BJ (cell line): ENCODE results near the gene SBF1. TPM values are rescaled to one million over a fixed set of nuclear protein-coding genes. Genes with fewer than 3 reads are reported as not detected.
A peak's percentile ranks its signal among the peaks of the same experiment; 100 is the strongest.

Source experiments
- CTCF ChIA-PET: fragments of 350-600 bp; formaldehyde crosslinking; extraction: SDS; loops from one replicate; lab custom pipeline; 2021; ENCODE audit warnings: antibody characterized with exemption, inconsistent platforms; lab: Yijun Ruan, JAX
- POLR2A ChIA-PET: fragments of 300-600 bp; sonication (Branson Sonifier 250); formaldehyde crosslinking; extraction: SDS; loops from one replicate; lab custom pipeline; 2021; ENCODE audit warnings: antibody characterized with exemption; lab: Charles Lee
- DNase-seq: peaks from one replicate; pipeline ENCODE4 v3.0.0-alpha.2; 2011; ENCODE audit warnings: low read depth
- H3K27me3 ChIP-seq: 2 replicates; pipeline ENCODE4 v1.6.0; 2011; ENCODE audit warnings: low read length; ENCODE audit not compliant: control insufficient read depth, insufficient read depth
- H3K36me3 ChIP-seq: 2 replicates; pipeline ENCODE4 v1.5.1; 2011; ENCODE audit warnings: low read length; ENCODE audit not compliant: control insufficient read depth, insufficient read depth
- H3K4me3 ChIP-seq: 2 replicates; pipeline ENCODE4 v1.5.1; 2011; ENCODE audit warnings: low read depth, mild to moderate bottlenecking, control low read depth, low read length
- CTCF ChIP-seq: IDR thresholded peaks from 2 replicates; pipeline ENCODE4 v1.5.1; 2011; ENCODE audit warnings: low read depth, mild to moderate bottlenecking, control low read depth, inconsistent platforms, low read length, moderate library complexity; ENCODE audit not compliant: insufficient read depth
- polyA plus RNA-seq: library from polyadenylated mRNA; depleted of rRNA; stranded (reverse); fragments of >200 nt; gene quantifications from 2 replicates; pipeline ENCODE4 v1.2.3, GENCODE V29; 2011

Gene SBF1
- polyA plus RNA-seq, 1 experiment: 34.7 TPM

DNA sequence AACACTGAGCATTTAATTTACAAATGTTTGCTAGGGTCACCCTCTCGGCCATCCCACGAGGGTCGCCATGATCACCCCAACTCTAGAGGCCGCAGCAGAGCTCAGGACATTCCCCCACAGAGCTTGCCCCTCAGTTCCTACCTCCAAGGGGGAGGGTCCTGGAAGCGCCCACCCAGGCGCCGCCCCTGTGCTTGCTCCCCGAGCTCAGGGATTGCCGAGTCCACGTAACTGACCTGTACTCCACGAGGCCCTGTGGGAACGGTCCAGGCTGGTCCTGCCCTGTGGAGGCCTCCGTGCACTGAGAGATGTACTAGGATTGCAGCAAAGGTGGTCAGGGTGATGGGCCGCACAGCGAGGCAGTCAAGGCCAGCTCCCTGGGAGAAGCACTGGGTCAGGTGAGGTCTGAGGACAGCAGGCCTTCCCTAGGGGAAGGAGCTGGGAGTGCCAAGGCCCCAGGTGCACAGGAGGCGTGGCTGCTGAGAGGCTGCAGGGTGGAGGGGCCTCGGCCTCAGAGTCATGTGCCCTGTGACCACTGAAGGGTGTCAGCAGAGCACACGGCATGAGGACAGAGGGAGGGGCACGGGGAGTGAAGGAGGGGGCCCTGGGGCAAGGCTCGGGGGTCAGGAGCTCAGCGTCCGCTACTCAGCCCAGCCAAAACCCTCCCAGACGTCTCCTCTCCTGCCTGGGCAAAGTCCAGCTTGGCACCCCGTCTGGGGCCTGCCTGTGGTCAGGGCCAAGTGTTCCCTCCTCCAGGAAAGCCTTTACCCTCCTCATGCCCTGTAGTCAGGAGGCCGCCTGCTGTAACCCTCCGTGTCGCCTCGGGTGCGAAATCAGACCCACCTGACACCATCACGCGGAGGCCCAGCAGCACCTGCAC is 9.4 kb upstream of the SBF1 start:
- POLR2A ChIA-PET: interaction anchor here (0.6 to 0.8 kb wide), 2 partner anchors 10 to 207 kb away, joined by 3 read pairs; no protein-coding TSS in a partner anchor

DNA sequence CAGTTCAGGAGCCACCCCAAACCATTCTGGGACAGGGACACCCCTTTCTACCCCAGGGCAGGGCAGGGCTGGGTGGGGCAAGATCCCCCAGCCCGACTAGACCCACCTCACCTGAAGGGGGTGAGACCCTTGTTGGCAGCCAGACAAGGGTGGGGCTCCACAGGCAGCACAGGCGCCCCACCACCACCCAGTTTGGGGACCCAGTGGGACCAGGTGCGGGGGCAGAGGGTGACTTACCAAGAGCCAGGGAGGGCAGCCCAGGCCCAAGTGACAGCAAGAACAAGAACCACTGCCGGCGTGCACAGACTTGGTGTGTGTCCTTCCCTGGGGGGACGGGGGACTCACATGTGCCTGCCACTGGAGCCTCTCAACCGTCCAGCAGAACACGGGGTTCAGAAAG is 8.7 kb upstream of the SBF1 start:
- Histone ChIP-seq H3K36me3 (peaks cover 8% of the 10 kb centered on the region; the same call in 1 of the 2 replicates), H3K27me3 (peaks cover 8% of the 10 kb centered on the region; the same call in 1 of the 2 replicates), H3K4me3 (no peak overlapping the region)
- POLR2A ChIA-PET: interaction anchor here (0.8 kb wide), 1 partner anchor 208 kb away, joined by 3 read pairs; no protein-coding TSS in a partner anchor
- no peak for DNase-seq
- CTCF ChIA-PET: interaction anchor here (2.8 kb wide), 1 partner anchor 14 kb away, joined by 14 read pairs; no protein-coding TSS in a partner anchor
- TF ChIP-seq CTCF: no peak

More for the DNA sequence above, 9.4 kb upstream of the SBF1 start:
- no peak for DNase-seq
- Histone ChIP-seq H3K4me3 (no peak overlapping the region), H3K36me3 (peaks cover 8% of the 10 kb centered on the region; the same call in 1 of the 2 replicates), H3K27me3 (peaks cover 8% of the 10 kb centered on the region; the same call in 1 of the 2 replicates)
- TF ChIP-seq CTCF: no peak
- CTCF ChIA-PET: interaction anchor here (2.8 kb wide), 1 partner anchor 13 kb away, joined by 14 read pairs; no protein-coding TSS in a partner anchor

DNA sequence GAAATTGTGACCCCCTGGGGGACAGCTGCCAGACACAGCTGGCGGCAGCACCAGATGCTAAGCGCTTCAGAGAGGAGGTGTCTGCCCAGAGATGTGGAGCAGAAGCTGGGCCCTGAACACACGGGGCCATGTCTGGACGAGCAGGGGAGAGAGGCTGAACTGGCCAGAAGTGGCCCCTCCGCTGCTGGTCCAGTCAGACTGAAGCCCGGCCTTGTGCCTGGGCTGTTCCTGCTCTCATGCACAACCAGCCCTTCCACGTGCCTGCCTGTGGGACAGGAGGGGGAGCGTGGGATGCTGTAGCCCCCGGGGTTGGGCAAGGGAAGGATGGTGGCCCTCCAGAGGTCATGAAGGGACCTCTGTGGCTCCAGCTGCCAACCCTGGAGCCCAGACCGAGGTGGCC is 8.3 kb upstream of the SBF1 start:
- CTCF ChIA-PET: interaction anchor here (2.8 kb wide), 1 partner anchor 14 kb away, joined by 14 read pairs; no protein-coding TSS in a partner anchor
- H3K4me3 ChIP-seq: peak overlapping the region; percentile 77; the same call in 1 of the 2 replicates
- POLR2A ChIA-PET: no interaction called here

DNA sequence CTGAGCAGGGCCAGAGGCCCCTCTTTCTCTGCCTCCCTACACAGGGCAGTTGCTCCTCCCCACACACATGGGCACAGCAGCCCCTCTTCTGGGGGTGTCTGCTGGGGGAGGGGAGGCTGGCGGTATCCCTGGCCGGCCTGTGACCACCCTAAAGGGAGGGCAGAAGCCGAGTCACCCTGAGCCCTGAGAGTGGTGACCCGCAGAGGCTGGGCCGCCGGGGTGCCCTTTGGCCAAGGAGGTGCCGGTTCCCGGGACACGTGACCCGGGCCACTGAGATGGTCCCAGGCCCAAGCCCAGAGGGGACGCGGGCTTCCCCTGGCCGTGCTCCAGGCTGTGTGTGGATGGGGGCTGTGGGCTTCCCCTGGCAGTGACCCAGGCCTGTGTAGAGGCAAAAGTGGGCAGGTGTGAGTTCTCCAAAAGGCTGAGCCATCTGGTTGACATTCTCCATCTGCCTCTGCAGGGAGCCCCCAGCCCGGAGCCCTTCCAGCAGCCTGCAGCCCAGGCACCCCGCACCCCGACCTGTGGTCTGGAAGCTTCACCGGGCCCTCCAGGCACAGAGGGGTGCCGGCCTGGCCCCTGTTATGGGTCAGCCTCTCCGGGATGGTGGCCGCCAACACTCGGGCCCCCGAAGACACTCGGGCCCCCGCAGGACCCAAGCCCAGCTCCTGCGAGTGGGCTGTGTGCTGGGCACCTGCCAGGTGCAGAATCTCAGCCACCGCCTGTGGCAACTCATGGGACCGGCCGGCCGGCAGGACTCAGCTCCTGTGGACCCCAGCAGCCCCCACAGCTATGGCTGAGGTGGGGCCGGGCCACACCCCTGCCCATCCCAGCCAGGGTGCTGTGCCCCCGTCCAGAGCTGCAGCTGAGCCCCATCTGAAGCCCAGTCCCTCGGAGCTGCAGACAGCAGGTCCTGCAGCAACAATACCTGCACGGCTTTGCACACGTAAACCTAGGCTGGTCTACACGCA is 7.6 kb upstream of the SBF1 start:
- DNase-seq: no peak
- TF ChIP-seq CTCF: no peak
- Histone ChIP-seq H3K27me3 (peaks cover 8% of the 10 kb centered on the region; the same call in 1 of the 2 replicates), H3K36me3 (peaks cover 8% of the 10 kb centered on the region; the same call in 1 of the 2 replicates), H3K4me3 (peak overlapping the region; percentile 77)
- ChIA-PET POLR2A (interaction anchor here (0.6 kb wide), 1 partner anchor 77 kb away, joined by 6 read pairs; no protein-coding TSS in a partner anchor), CTCF (interaction anchor here (1.3 to 2.8 kb wide), 2 partner anchors 15 kb away, joined by 3 to 14 read pairs; no protein-coding TSS in a partner anchor)

More for the DNA sequence above, 8.3 kb upstream of the SBF1 start:
- no peak for TF ChIP-seq CTCF
- Histone ChIP-seq H3K27me3 (peaks cover 8% of the 10 kb centered on the region; the same call in 1 of the 2 replicates), H3K36me3 (peaks cover 8% of the 10 kb centered on the region; the same call in 1 of the 2 replicates)
- no peak for DNase-seq
